Measurements from ENCODE around the gene CNOT4. TPM values are rescaled to one million over a fixed set of nuclear protein-coding genes. Genes with fewer than 3 reads are reported as not detected.

Gene CNOT4
- total RNA-seq, 6 experiments from 2014 or later: 23.2 to 27.3 (median 25.1) TPM

DNA sequence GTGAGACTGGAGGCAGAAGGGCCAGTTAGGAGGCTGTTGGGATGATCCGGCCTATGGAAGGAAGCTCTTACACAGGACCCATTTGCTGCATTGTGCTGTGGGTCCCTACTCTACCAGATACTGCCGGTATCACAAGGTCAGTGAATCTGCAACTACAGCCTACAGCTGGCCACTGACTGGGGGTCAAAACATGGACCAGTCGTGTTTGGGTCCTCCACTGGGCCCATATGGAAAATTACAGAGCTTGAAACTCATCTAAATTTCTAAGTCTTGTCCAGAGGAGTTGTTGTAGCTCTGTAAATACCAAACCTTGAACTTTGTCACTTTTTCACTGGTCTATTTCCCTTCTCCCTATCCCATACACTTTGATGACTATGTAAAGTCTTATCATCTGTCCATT, 42.2 kb upstream of the CNOT4 start:
- Mint-ChIP-seq H3K36me3 (ENCODE audit: low read depth) (no peaks in the 10 kb centered on the region), H3K9me3 (no peaks in the 10 kb centered on the region), H3K27ac (no peak overlapping the region), H3K4me3 (no peak overlapping the region), H3K4me1 (ENCODE audit: low read depth) (peaks cover 6% of the 10 kb centered on the region), H3K27me3 (ENCODE audit: insufficient read depth) (peaks cover 7% of the 10 kb centered on the region)
- TF ChIP-seq, protein P1, sequence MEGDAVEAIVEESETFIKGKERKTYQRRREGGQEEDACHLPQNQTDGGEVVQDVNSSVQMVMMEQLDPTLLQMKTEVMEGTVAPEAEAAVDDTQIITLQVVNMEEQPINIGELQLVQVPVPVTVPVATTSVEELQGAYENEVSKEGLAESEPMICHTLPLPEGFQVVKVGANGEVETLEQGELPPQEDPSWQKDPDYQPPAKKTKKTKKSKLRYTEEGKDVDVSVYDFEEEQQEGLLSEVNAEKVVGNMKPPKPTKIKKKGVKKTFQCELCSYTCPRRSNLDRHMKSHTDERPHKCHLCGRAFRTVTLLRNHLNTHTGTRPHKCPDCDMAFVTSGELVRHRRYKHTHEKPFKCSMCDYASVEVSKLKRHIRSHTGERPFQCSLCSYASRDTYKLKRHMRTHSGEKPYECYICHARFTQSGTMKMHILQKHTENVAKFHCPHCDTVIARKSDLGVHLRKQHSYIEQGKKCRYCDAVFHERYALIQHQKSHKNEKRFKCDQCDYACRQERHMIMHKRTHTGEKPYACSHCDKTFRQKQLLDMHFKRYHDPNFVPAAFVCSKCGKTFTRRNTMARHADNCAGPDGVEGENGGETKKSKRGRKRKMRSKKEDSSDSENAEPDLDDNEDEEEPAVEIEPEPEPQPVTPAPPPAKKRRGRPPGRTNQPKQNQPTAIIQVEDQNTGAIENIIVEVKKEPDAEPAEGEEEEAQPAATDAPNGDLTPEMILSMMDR (IDR thresholded peaks at IDR 0.05): no peak
- DNase-seq: no peak

DNA sequence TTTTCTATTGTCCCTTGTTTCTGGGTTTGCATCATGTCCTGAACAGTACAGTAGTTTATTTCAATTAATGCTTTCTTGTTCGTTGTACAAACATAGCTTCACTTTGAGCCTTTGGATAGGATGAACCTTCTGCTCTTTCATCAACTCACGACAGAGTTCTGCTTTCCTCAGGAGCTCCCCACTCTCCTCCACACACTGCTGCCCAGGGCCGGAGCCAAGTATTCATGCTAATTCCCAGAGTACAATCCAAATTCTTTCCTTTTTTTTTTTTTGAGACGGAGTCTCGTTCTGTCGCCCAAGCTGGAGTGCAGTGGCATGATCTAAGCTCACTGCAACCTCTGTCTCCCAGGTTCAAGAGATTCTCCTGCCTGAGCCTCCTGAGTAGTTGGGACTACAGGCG, 40.3 kb upstream of the CNOT4 start:
- Mint-ChIP-seq H3K4me3 (no peak overlapping the region), H3K27ac (no peak overlapping the region), H3K9me3 (no peaks in the 10 kb centered on the region), H3K4me1 (ENCODE audit: low read depth) (peaks cover 6% of the 10 kb centered on the region), H3K27me3 (ENCODE audit: insufficient read depth) (peaks cover 12% of the 10 kb centered on the region), H3K36me3 (ENCODE audit: low read depth) (no peaks in the 10 kb centered on the region)
- DNase-seq: no peak
- TF ChIP-seq, protein P1 (IDR thresholded peaks at IDR 0.05): no peak

DNA sequence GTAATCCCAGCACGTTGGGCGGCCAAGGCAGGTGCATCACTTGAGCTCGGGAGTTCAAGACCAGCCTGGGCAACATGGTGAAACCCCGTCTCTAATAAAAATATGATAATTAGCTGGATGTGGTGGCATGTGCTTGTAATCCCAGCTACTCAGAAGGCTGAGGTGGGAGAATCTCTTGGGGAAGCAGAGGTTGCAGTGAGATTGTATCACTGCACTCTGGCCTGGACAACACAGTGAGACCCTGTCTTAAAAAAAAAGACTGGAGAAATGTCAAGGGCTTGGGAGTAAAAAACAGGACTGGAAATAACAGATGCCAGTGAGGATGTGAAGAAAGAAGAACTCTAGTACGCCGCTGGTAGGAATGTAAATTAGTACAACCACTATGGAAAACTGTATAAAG, 31.1 kb upstream of the CNOT4 start:
- Mint-ChIP-seq H3K4me3 (no peak overlapping the region), H3K9me3 (no peaks in the 10 kb centered on the region), H3K27ac (no peak overlapping the region), H3K4me1 (ENCODE audit: low read depth) (no peaks in the 10 kb centered on the region), H3K27me3 (ENCODE audit: insufficient read depth) (peaks cover 23% of the 10 kb centered on the region), H3K36me3 (ENCODE audit: low read depth) (no peaks in the 10 kb centered on the region)
- DNase-seq: no peak
- TF ChIP-seq, protein P1 (IDR thresholded peaks at IDR 0.05): no peak

DNA sequence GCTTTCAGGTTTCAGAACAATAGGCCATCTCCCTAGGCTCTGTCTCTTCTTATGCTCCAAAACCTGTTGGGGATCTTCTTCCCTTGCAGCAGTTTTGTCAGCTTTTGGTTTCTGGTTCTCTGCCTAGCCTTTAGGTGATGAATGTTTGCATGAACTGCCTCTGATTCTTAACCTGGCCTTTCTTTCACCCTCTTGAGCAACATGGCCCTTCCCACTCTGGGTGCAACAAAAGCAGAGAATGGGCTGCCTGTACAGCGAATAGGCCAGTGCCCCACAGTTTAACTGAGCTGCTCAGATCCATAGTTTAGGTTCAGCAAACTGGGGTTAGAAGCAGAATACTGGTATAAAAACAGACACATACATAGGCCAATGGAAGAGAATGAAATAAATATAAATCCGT, 29.7 kb upstream of the CNOT4 start:
- Mint-ChIP-seq H3K4me3 (no peak overlapping the region), H3K4me1 (ENCODE audit: low read depth) (no peaks in the 10 kb centered on the region), H3K36me3 (ENCODE audit: low read depth) (no peaks in the 10 kb centered on the region), H3K27ac (no peak overlapping the region), H3K9me3 (no peaks in the 10 kb centered on the region), H3K27me3 (ENCODE audit: insufficient read depth) (peaks cover 15% of the 10 kb centered on the region)
- TF ChIP-seq, protein P1 (IDR thresholded peaks at IDR 0.05): no peak
- no peak for DNase-seq

DNA sequence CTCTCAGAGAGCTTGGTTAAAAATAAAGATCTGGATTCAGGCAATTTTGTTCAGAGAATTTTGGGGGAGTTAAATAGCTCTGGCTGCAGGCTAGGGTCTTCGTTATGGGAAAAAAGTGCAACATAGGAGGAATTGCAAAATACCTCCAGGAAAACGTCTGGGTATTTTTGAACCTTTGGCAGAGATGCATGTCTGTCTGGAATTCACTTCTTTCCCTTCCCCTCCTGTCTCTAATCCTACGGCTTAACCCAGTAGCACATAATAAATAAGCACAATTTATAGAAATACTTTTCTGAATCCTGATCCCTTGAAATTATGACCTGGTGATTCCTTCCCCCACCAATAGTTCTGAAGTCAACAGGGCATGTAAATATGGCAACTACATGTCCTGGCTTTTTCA, 28.5 kb upstream of the CNOT4 start:
- Mint-ChIP-seq H3K4me1 (ENCODE audit: low read depth) (peaks cover 6% of the 10 kb centered on the region; the same call in 1 of the 2 replicates), H3K27me3 (ENCODE audit: insufficient read depth) (peaks cover 15% of the 10 kb centered on the region), H3K9me3 (no peaks in the 10 kb centered on the region), H3K36me3 (ENCODE audit: low read depth) (no peaks in the 10 kb centered on the region), H3K27ac (no peak overlapping the region), H3K4me3 (no peak overlapping the region)
- DNase-seq: no peak
- TF ChIP-seq, protein P1 (IDR thresholded peaks at IDR 0.05): no peak

DNA sequence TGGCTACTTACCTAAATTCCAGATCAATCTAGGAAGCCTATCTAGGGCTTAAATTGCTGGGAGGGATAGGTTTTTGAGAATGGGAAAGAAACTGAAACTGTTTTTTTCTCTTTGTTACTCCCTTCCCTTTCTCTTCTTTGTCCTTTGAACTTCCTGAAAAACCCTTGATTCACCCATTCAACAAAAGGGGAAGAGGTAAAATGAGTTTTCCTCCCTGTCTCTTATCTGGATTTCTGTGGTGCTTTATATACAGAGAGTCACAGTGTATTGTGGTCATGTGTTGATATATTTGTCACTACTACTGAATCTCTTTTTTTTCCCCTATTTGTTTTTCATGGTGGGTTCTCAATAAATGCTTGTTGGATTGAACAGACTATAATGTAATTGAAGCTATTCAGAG, 28.0 kb upstream of the CNOT4 start:
- TF ChIP-seq, protein P1 (IDR thresholded peaks at IDR 0.05): no peak
- Mint-ChIP-seq H3K27ac (no peak overlapping the region), H3K27me3 (ENCODE audit: insufficient read depth) (peaks cover 13% of the 10 kb centered on the region), H3K9me3 (no peaks in the 10 kb centered on the region), H3K4me3 (no peak overlapping the region), H3K36me3 (ENCODE audit: low read depth) (no peaks in the 10 kb centered on the region), H3K4me1 (ENCODE audit: low read depth) (peaks cover 8% of the 10 kb centered on the region; the same call in 1 of the 2 replicates)
- no peak for DNase-seq

All from HFFc6 (cell line).